ENCODE measurements around the gene ARHGAP24.
"Not testable (repeated sequence)": the region's sequence is repeated elsewhere in the genome, so short reads cannot be mapped to it uniquely, and the experiment has no call there.

ARHGAP24 gene

GRCh38 chr4:85898231-85898630, 423.3 kb downstream of the ARHGAP24 start:
- H3K36me3 Mint-ChIP-seq (ENCODE audit: low read depth): peaks cover 8% of the 10 kb centered on the region
- no peak overlapping the region for H3K4me3 Mint-ChIP-seq
- no peak for TF ChIP-seq CTCF (IDR thresholded peaks at IDR 0.05; ENCODE audit: unreplicated experiment in 3 of 3)
- no peaks in the 10 kb centered on the region for H3K9me3 Mint-ChIP-seq
- peak overlapping the region in 2 of 3 experiments; percentile 34 to 70 for H3K27ac Mint-ChIP-seq
- no peaks in the 10 kb centered on the region for H3K4me1 Mint-ChIP-seq
- H3K27me3 Mint-ChIP-seq (ENCODE audit: low read depth): no peaks in the 10 kb centered on the region

- Mint-ChIP-seq H3K4me3 (no peak overlapping the region), H3K36me3 (ENCODE audit: low read depth) (peaks cover 4% of the 10 kb centered on the region), H3K27me3 (ENCODE audit: low read depth) (no peaks in the 10 kb centered on the region), H3K9me3 (no peaks in the 10 kb centered on the region), H3K27ac (no peak overlapping the region), H3K4me1 (peaks cover 15% of the 10 kb centered on the region)
- no peak for TF ChIP-seq CTCF (IDR thresholded peaks at IDR 0.05; ENCODE audit: unreplicated experiment in 3 of 3)
Observed at GRCh38 chr4:85901500-85901899, 426.6 kb downstream of the ARHGAP24 start.

- not testable (repeated sequence) for H3K9me3 Mint-ChIP-seq; H3K27ac Mint-ChIP-seq; H3K27me3 Mint-ChIP-seq (ENCODE audit: low read depth); H3K4me3 Mint-ChIP-seq; H3K36me3 Mint-ChIP-seq (ENCODE audit: low read depth)
- peaks cover 15% of the 10 kb centered on the region for H3K4me1 Mint-ChIP-seq
Observed at GRCh38 chr4:85902647-85903046, 427.7 kb downstream of the ARHGAP24 start.

DNA sequence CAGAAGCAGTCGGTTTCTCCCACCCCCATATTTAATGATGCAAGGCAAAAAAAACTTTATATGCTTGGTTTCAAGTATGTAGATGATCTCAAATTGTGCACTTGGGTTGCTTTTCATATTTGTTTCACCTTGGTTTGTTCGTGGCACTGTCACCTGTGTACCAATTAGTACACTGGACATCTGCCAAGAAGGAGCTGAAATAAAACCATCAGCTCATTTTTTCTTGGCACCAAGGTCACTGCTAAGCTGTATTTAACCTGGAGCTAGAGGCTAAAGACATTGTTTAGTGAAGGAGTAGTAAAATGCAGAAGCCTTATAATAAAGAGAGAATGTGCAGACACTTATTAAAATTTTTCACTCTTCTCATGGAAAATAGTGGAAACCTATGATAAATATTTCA, 430.8 kb downstream of the ARHGAP24 start:
- no peak overlapping the region for H3K4me3 Mint-ChIP-seq
- H3K36me3 Mint-ChIP-seq (ENCODE audit: low read depth): peaks cover 4% of the 10 kb centered on the region
- no peaks in the 10 kb centered on the region for H3K27me3 Mint-ChIP-seq (ENCODE audit: low read depth)
- peak overlapping the region; percentile 20 to 83 (median 38) for H3K27ac Mint-ChIP-seq
- no peak for TF ChIP-seq CTCF (IDR thresholded peaks at IDR 0.05; ENCODE audit: unreplicated experiment in 3 of 3)
- no peaks in the 10 kb centered on the region for H3K9me3 Mint-ChIP-seq
- peaks cover 15% of the 10 kb centered on the region for H3K4me1 Mint-ChIP-seq

DNA sequence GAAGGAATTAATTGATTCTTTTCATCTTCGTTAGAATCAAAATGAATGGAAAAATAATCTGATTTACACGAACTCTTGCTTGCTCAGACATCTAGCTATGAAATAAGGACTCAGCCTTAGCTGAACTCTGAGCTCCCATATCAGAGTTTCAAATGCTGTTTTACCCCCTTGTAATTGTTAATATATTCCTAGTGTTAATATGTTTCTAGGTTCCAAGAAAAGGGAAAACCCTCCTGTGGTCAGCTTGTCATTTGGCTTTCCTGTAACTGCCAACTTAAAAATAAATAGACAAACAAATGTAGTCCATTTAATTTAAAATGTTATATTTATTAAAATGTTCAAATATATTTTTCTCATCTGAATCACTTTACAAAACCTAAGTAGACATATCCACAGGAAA, 432.1 kb downstream of the ARHGAP24 start:
- Mint-ChIP-seq H3K9me3 (no peaks in the 10 kb centered on the region), H3K4me1 (peaks cover 15% of the 10 kb centered on the region), H3K4me3 (peak overlapping the region in 1 of 3 experiments; percentile 20), H3K27me3 (ENCODE audit: low read depth) (no peaks in the 10 kb centered on the region), H3K36me3 (ENCODE audit: low read depth) (peaks cover under 1% of the 10 kb centered on the region), H3K27ac (peak overlapping the region in 2 of 3 experiments; percentile 80 to 86)
- TF ChIP-seq CTCF (IDR thresholded peaks at IDR 0.05; ENCODE audit: unreplicated experiment in 3 of 3): no peak

GRCh38 chr4:85909851-85910250, 434.9 kb downstream of the ARHGAP24 start:
- no peak for TF ChIP-seq CTCF (IDR thresholded peaks at IDR 0.05; ENCODE audit: unreplicated experiment in 3 of 3)
- Mint-ChIP-seq H3K4me3 (no peak overlapping the region), H3K27ac (peak overlapping the region in 2 of 3 experiments; percentile 34 to 76), H3K27me3 (ENCODE audit: low read depth) (no peaks in the 10 kb centered on the region), H3K4me1 (peaks cover 19% of the 10 kb centered on the region), H3K9me3 (no peaks in the 10 kb centered on the region), H3K36me3 (ENCODE audit: low read depth) (no peaks in the 10 kb centered on the region)
